ENCODE measurements around the gene KLHL20.

DNA sequence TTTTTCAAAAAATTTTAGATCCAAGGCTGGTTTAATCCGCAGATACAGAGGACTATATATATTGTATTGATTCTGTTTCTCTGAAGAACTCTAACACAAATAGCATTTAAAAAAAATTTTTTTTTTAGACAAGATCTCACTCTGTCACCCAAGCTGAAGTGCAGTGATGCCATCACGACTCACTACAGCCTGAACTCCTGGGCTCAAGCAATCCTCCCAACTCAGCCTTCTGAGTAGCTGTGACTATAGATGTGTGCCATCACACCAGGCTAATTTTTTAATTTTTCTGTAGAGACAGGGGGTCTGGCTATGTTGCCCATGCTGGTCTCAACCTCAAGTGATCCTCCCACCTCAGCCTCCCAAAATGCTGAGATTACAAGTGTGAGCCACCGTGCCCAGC is 48.1 kb upstream of the KLHL20 start:
- TF ChIP-seq EP300 (IDR thresholded peaks at IDR 0.05; ENCODE audit: borderline replicate concordance in 1 of 2, low read depth in 2 of 2, low read length in 2 of 2), result no peak
- TF ChIP-seq POLR2AphosphoS5 (IDR thresholded peaks at IDR 0.05; ENCODE audit: low read depth, low read length), result no peak
- TF ChIP-seq EGR1 (IDR thresholded peaks at IDR 0.05; ENCODE audit: borderline replicate concordance, low read depth, low read length), result no peak
- no peak for TF ChIP-seq RBBP5 (IDR thresholded peaks at IDR 0.05; ENCODE audit: borderline replicate concordance, low read depth, low read length)

Measured in H1 (cell line).